ENCODE results near the gene PRSS35. TPM values are rescaled to one million over a fixed set of nuclear protein-coding genes. Genes with fewer than 3 reads are reported as not detected.
"Not testable (repeated sequence)": the region's sequence is repeated elsewhere in the genome, so short reads cannot be mapped to it uniquely, and the experiment has no call there.

Gene PRSS35
- total RNA-seq, 4 donors from 2014 or later = 0.36 TPM; not detected in 3

DNA sequence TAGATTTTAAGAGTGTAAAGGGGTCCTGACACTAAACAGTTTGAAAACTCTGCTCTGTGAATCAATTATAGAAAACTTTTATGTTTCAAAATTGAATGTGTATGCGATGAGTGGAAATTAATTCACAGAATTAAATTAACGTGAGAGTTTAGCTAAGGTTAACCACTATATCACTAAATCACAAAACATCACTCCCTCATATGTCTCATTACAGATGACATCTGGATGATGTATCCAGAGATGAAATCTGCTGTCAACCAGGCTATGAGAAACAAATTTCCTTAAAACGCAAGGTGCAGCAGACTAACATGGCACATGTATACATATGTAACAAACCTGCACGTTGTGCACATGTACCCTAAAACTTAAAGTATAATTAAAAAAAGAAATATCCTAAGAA lies 27.3 kb downstream of the PRSS35 start:
- Histone ChIP-seq H3K27ac (no peak overlapping the region), H3K36me3 (no peaks in the 10 kb centered on the region), H3K9me3 (no peaks in the 10 kb centered on the region), H3K4me3 (no peak overlapping the region), H3K4me1 (no peaks in the 10 kb centered on the region), H3K27me3 (no peaks in the 10 kb centered on the region)
- in situ Hi-C loops (cut with MboI; ENCODE audit: low sequenced_read_pairs in 4 of 4) = no loop called here
- no peak for DNase-seq
- intact Hi-C loops (cut with DNase I; ENCODE audit: low total_unique reads) = no loop called here
- no peak for TF ChIP-seq POLR2A (IDR thresholded peaks at IDR 0.05)
- TF ChIP-seq, protein P1, sequence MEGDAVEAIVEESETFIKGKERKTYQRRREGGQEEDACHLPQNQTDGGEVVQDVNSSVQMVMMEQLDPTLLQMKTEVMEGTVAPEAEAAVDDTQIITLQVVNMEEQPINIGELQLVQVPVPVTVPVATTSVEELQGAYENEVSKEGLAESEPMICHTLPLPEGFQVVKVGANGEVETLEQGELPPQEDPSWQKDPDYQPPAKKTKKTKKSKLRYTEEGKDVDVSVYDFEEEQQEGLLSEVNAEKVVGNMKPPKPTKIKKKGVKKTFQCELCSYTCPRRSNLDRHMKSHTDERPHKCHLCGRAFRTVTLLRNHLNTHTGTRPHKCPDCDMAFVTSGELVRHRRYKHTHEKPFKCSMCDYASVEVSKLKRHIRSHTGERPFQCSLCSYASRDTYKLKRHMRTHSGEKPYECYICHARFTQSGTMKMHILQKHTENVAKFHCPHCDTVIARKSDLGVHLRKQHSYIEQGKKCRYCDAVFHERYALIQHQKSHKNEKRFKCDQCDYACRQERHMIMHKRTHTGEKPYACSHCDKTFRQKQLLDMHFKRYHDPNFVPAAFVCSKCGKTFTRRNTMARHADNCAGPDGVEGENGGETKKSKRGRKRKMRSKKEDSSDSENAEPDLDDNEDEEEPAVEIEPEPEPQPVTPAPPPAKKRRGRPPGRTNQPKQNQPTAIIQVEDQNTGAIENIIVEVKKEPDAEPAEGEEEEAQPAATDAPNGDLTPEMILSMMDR (IDR thresholded peaks at IDR 0.05 in 4 of 5, conservative IDR thresholded peaks at IDR 0.05 in 1 of 5) = no peak
- ATAC-seq = no peak

DNA sequence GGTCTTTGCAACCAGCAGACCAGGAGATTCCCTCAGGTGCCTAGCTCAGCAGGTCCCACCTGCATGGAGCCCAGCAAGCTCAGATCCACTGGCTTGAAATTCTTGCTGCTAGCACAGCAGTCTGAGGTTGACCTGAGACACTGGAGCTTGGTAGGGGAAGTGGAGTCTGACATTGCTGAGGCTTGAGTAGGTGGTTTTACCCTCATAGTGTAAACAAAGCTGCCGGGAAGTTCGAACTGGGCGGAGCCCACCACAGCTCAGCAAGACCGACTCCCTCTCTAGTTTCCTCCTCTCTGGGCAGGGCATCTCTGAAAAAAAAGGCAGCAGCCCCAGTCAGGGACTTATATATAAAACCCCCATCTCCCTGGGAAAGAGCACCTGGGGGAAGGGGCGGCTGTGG lies 34.3 kb downstream of the PRSS35 start:
- ATAC-seq = no peak
- no peak overlapping the region for H3K4me3 ChIP-seq
- H3K27me3 ChIP-seq = no peaks in the 10 kb centered on the region
- DNase-seq = no peak
- no peak overlapping the region for H3K27ac ChIP-seq
- H3K9me3 ChIP-seq = no peaks in the 10 kb centered on the region
- no peak for TF ChIP-seq POLR2A (IDR thresholded peaks at IDR 0.05)
- TF ChIP-seq, protein P1 (IDR thresholded peaks at IDR 0.05 in 4 of 5, conservative IDR thresholded peaks at IDR 0.05 in 1 of 5) = no peak
- intact Hi-C loops (cut with DNase I; ENCODE audit: low total_unique reads) = no loop called here
- no peaks in the 10 kb centered on the region for H3K4me1 ChIP-seq
- in situ Hi-C loops (cut with MboI; ENCODE audit: low sequenced_read_pairs in 4 of 4) = no loop called here
- no peaks in the 10 kb centered on the region for H3K36me3 ChIP-seq

DNA sequence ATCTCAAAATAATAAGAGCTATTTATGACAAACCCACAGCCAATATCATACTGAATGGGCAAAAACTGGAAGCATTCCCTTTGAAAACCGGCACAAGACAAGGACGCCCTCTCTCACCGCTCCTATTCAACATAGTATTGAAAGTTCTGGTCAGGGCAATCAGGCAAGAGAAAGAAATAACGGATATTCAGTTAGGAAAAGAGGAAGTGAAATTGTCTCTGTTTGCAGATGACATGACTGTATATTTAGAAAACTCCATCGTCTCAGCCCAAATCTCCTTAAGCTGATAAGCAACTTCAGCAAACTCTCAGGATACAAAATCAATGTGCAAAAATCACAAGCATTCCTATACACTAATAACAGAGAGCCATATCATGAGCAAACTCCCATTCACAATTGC lies 38.1 kb downstream of the PRSS35 start:
- DNase-seq; H3K4me3 ChIP-seq; intact Hi-C loops (cut with DNase I; ENCODE audit: low total_unique reads); H3K36me3 ChIP-seq; H3K27ac ChIP-seq; H3K27me3 ChIP-seq; ATAC-seq; in situ Hi-C loops (cut with MboI; ENCODE audit: low sequenced_read_pairs in 4 of 4); H3K4me1 ChIP-seq; H3K9me3 ChIP-seq: not testable (repeated sequence)

DNA sequence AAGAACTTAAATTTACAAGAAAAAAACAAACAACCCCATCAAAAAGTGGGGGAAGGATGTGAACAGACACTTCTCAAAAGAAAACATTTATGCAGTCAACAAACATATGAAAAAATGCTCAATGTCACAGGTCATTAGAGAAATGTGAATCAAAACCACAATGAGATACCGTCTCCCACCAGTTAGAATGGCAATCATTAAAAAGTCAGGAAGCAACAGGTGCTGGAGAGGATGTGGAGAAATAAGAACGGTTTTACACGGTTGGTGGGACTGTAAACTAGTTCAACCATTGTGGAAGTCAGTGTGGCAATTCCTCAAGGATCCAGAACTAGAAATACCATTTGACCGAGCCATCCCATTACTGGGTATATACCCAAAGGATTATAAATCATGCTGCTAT lies 39.4 kb downstream of the PRSS35 start:
- H3K4me1 ChIP-seq; intact Hi-C loops (cut with DNase I; ENCODE audit: low total_unique reads); in situ Hi-C loops (cut with MboI; ENCODE audit: low sequenced_read_pairs in 4 of 4); H3K27me3 ChIP-seq; H3K36me3 ChIP-seq; DNase-seq; H3K9me3 ChIP-seq; ATAC-seq; H3K4me3 ChIP-seq; H3K27ac ChIP-seq: not testable (repeated sequence)

DNA sequence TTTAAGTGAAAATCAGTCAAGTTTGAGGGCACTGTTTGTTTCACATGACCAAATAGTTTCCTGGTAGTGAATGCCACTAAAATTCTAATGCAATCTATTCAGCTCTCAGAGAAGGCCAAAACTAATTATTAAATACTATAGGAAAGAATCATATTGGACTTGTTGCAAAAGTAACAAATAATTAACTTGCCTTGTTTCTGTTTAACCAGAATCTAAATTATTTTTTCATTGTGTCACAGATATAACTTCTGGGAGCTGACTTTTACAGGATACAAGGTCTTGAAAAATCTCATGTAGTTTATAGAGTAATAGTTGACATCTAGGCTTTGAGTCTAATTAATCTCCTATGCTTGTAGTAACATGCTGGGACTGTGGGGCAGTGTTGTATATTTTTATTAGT lies 44.5 kb downstream of the PRSS35 start:
- no peak for TF ChIP-seq POLR2A (IDR thresholded peaks at IDR 0.05)
- TF ChIP-seq, protein P1 (IDR thresholded peaks at IDR 0.05 in 4 of 5, conservative IDR thresholded peaks at IDR 0.05 in 1 of 5) = no peak
- in situ Hi-C loops (cut with MboI; ENCODE audit: low sequenced_read_pairs in 4 of 4) (no loop called here), intact Hi-C loops (cut with DNase I; ENCODE audit: low total_unique reads) (no loop called here)
- Histone ChIP-seq H3K4me1 (no peaks in the 10 kb centered on the region), H3K27ac (no peak overlapping the region), H3K27me3 (no peaks in the 10 kb centered on the region), H3K36me3 (no peaks in the 10 kb centered on the region), H3K9me3 (no peaks in the 10 kb centered on the region), H3K4me3 (no peak overlapping the region)
- no peak for DNase-seq
- ATAC-seq = no peak

DNA sequence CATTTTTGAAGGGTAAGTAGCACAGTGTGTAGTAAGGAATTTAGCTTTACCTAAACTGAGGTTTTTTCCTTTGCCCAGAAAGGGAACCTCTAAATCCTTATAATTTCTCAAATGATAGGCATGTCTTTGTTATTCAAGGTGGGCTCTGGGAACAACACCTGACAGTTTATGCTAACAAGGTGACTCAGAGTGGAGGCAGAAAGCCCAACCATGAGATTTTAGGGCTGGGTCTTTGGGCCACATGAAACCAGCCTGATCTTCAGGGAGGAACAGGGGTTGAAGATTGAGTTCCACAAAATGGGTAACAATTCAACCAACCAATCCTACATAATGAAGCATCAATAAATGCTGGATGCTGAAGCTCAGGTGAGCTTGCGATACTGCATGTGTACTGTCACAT lies 46.6 kb downstream of the PRSS35 start:
- Histone ChIP-seq H3K9me3 (no peaks in the 10 kb centered on the region), H3K27me3 (no peaks in the 10 kb centered on the region), H3K4me3 (no peak overlapping the region), H3K4me1 (no peaks in the 10 kb centered on the region), H3K36me3 (no peaks in the 10 kb centered on the region), H3K27ac (no peak overlapping the region)
- DNase-seq = no peak
- TF ChIP-seq, protein P1 (IDR thresholded peaks at IDR 0.05 in 4 of 5, conservative IDR thresholded peaks at IDR 0.05 in 1 of 5) = no peak
- TF ChIP-seq POLR2A (IDR thresholded peaks at IDR 0.05) = no peak
- no peak for ATAC-seq
- in situ Hi-C loops (cut with MboI; ENCODE audit: low sequenced_read_pairs in 4 of 4) = no loop called here
- intact Hi-C loops (cut with DNase I; ENCODE audit: low total_unique reads) = no loop called here

DNA sequence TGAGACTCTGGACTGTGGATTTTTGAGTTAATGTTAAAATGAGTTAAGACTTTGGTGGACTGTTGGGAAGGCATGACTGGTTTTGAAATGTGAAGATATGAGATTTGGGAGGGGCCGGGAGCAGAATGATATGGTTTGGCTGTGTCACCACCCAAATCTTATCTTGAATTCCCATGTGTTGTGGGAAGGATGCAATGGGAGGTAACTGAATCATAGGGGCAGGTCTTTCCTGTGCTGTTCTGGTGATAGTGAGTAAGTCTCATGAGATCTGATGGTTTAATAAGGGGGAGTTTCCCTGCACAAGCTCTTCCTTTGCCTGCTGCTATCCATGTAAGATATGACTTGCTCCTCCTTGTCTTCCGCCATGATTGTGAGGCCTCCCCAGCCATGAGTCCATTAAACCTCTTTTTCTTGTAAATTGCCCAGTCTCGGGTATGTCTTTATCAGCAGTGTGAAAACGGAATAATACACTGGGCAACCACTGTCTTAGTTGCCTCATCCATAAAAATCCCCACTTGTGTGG lies 59.4 kb downstream of the PRSS35 start:
- H3K4me1 ChIP-seq; H3K9me3 ChIP-seq; ATAC-seq; DNase-seq; H3K27me3 ChIP-seq; in situ Hi-C loops (cut with MboI; ENCODE audit: low sequenced_read_pairs in 4 of 4); H3K4me3 ChIP-seq; intact Hi-C loops (cut with DNase I; ENCODE audit: low total_unique reads); H3K36me3 ChIP-seq; H3K27ac ChIP-seq: not testable (repeated sequence)

All from gastrocnemius medialis (tissue), 4 donors.